Astrocyte of the spinal cord (primary cell): ENCODE results near the gene MYCL.
"Not testable (repeated sequence)": the region's sequence is repeated elsewhere in the genome, so short reads cannot be mapped to it uniquely, and the experiment has no call there.

Experiments used
- DNase-seq: peaks from one replicate; pipeline ENCODE4 v3.0.0; 2011; ENCODE audit warnings: low read depth, low spot score
- H3K4me3 ChIP-seq: 2 replicates; pipeline ENCODE4 v1.5.1; 2011; ENCODE audit warnings: low read depth, mild to moderate bottlenecking, low read length, moderate library complexity
- CTCF ChIP-seq: IDR thresholded peaks from 2 replicates; pipeline ENCODE4 v1.5.1; 2012; ENCODE audit warnings: low read depth, mild to moderate bottlenecking, low read length, inconsistent platforms
- in situ Hi-C: cut with HindIII; loops from 2 replicates; pipeline ENCODE4 v1.10.0; 2017; ENCODE audit warnings: low sequenced_read_pairs

MYCL gene

GRCh38 chr1:39876144-39876543 lies 25.6 kb downstream of the MYCL start:
- in situ Hi-C loops = no loop called here
- no peak for DNase-seq
- H3K4me3 ChIP-seq = no peak overlapping the region
- TF ChIP-seq CTCF = no peak

- no peak for DNase-seq
- H3K4me3 ChIP-seq = no peak overlapping the region
- in situ Hi-C loops = no loop called here
- no peak for TF ChIP-seq CTCF
Measured at GRCh38 chr1:39872698-39873097, 29.0 kb downstream of the MYCL start.

- no peak for DNase-seq
- in situ Hi-C loops = no loop called here
- no peak for TF ChIP-seq CTCF
- no peak overlapping the region for H3K4me3 ChIP-seq
Measured at GRCh38 chr1:39871796-39872195, 29.9 kb downstream of the MYCL start.

- in situ Hi-C loops, H3K4me3 ChIP-seq, DNase-seq: not testable (repeated sequence)
Measured at GRCh38 chr1:39871043-39871442, 30.7 kb downstream of the MYCL start.

GRCh38 chr1:39869538-39870112 lies 32.1 kb downstream of the MYCL start:
- in situ Hi-C loops, H3K4me3 ChIP-seq, DNase-seq: not testable (repeated sequence)

- in situ Hi-C loops = no loop called here
- no peak for TF ChIP-seq CTCF
- no peak overlapping the region for H3K4me3 ChIP-seq
- peak; percentile 61 for DNase-seq
Measured at GRCh38 chr1:39866767-39867166, 35.0 kb downstream of the MYCL start.

- in situ Hi-C loops = no loop called here
Measured at GRCh38 chr1:39865762-39866161, 36.0 kb downstream of the MYCL start.

More at GRCh38 chr1:39865762-39866161, 36.0 kb downstream of the MYCL start:
- no peak for TF ChIP-seq CTCF
- DNase-seq = no peak
- no peak overlapping the region for H3K4me3 ChIP-seq
